SHP77 treated with DMSO at 0.1 percent for 48 hours (cell line): ENCODE measurements around the gene PDCD1LG2.
"Not testable (repeated sequence)": the region's sequence is repeated elsewhere in the genome, so short reads cannot be mapped to it uniquely, and the experiment has no call there.

Experiments
- DNase-seq: peaks from one replicate; lab custom pipeline; 2025; lab: John Stamatoyannopoulos, UW

Gene PDCD1LG2

DNA sequence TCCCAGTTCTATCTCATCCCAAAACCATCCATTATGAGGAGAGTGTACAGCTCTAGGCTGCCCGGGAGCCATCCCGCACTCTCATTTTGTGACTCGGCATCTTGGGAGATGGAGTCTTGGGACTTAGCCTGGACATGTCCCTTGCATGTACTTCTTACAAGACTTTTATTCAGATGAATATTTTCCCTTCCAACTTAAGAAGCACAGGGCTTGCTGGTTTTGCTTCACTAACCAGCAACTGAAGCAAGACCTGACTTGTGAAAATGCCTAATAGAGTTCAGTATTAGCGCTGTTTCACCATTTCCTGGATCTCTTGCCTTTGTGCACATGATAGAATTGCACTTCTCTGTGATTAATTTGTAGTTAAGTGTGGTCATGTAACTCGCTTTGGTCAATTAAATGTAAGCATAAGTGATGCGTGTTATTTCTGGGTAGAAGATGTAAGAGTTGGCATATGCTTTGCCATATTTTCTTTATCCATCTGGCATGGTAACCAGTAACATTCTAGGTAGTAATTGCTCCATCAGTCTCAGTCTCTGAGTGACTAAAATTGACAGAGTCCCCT is 55.8 kb downstream of the PDCD1LG2 start:
- DNase-seq, result no peak

DNA sequence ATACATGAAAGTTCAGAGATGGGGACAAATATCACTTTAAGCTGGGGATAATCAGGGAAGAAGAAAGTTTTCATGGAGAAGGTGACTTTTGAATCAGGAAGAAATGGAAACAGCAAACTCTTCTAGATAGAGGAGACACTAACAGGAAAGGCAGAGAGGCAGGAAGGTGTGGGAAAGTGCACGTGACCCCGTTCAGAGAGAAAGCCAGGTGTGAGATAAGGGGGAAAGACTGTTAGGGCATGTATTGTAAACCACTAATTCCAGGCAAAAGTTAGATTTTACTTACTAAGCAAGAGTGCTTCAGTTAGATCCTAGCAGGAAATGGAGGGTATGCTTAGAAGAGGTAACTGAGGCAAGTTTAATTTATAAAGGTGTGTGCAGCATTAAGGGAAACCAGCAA is 58.5 kb downstream of the PDCD1LG2 start:
- DNase-seq, result no peak

DNA sequence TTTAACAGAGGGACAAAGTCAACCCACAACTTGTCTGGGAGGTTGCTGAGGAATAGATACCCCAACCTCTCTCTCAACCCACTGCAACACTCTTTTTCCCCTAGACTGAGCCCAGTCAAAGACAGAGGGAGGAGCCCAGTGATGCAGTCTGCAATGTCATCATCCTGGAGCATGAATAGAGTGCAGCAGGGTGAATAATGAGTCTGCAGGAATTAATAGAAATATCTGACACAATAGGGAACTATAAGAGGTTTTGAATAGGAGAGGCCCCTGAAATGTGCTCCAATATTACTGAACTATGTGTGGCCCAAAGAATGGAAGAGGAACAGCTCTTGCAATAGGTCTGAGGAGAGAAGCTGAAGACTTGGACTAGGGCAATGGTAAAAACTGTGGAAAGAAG is 59.1 kb downstream of the PDCD1LG2 start:
- no peak for DNase-seq

DNA sequence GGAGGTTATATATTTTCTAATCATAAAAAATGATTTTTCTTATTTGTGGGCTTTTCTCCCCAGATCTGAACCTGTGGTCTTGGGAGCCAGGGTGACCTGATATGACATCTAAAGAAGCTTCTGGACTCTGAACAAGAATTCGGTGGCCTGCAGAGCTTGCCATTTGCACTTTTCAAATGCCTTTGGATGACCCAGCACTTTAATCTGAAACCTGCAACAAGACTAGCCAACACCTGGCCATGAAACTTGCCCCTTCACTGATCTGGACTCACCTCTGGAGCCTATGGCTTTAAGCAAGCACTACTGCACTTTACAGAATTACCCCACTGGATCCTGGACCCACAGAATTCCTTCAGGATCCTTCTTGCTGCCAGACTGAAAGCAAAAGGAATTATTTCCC is 59.6 kb downstream of the PDCD1LG2 start:
- DNase-seq, result no peak

- no peak for DNase-seq
Observed at GRCh38 chr9:5571629-5572232, 61.4 kb downstream of the PDCD1LG2 start.

DNA sequence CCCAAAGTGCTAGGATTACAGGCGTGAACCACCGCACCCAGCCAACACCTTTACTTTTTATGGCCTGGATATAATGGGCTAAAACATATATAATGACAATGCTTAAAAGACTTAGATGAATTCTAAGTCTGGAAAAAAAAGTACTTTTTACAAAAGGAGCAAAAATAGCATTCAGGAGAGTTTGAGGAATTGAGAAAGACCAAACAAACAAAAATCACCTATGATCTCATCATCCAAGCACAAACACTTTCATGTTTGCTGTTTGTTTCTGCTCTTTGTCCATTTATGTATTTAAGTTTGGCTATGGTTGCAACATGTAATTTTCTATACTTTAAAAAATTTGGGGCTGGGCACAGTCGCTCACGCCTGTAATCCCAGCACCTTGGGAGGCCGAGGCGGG is 63.8 kb downstream of the PDCD1LG2 start:
- DNase-seq, result no peak

DNA sequence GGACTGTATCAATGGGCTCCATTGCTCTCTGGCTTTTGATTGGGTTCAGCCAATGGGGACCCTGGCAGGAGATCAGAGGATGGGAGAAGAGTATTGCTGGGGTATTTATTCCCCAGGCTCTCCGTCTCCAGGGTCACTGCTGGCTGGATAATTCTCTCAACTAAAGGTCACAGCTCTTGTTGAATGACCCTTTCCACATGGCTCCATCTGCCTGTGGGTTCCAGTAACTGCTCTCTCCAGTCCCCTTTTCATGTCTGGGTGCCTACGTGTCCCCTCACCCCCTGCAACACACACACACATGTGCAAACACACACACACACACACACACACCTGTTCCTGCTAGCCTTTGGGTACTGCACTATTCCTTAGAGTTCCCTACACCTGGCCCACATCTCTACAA is 64.7 kb downstream of the PDCD1LG2 start:
- no peak for DNase-seq

GRCh38 chr9:5577225-5577624 is 66.9 kb downstream of the PDCD1LG2 start:
- no peak for DNase-seq

- no peak for DNase-seq
Observed at GRCh38 chr9:5578018-5578697, 67.8 kb downstream of the PDCD1LG2 start.

GRCh38 chr9:5578698-5579085 is 68.4 kb downstream of the PDCD1LG2 start:
- DNase-seq, result no peak

DNA sequence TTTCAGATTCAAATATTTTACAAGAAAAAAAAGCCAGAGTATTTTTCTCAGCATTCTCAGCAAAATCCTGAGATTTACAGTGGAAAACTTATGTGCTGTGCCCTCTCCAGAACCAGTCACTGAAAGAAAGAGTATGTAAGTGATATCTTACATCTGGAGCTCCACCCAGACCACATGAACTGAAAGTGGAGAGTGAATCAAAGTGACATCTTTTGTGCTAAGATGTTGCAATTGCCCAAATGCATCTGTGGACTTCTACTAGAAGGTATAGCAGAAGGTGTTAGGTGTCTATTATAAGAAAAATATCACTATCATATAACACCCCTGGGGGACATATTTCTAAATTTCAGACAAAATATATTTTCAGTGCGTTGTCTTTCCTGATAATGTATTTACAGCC is 69.5 kb downstream of the PDCD1LG2 start:
- no peak for DNase-seq

DNA sequence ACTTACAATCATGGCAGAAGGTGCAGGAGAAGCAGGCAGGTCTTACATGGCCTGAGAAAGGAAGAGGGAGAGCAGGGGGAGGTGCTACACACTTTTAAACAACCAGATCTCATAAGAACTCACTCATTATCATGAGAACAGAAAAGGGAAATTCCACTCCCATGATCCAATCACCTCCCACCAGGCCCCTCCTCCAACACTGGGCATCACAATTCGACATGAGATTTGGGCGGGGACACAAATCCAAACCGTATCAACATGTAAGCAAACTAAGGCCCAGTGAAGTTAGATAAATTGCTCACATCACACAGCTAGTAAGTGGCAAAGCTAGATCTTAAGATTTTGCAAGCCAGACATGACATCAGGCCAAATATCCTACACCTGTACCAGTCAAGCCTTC is 70.3 kb downstream of the PDCD1LG2 start:
- no peak for DNase-seq

GRCh38 chr9:5581706-5582105 is 71.4 kb downstream of the PDCD1LG2 start:
- not testable (repeated sequence) for DNase-seq

GRCh38 chr9:5582835-5583195 is 72.5 kb downstream of the PDCD1LG2 start:
- no peak for DNase-seq

DNA sequence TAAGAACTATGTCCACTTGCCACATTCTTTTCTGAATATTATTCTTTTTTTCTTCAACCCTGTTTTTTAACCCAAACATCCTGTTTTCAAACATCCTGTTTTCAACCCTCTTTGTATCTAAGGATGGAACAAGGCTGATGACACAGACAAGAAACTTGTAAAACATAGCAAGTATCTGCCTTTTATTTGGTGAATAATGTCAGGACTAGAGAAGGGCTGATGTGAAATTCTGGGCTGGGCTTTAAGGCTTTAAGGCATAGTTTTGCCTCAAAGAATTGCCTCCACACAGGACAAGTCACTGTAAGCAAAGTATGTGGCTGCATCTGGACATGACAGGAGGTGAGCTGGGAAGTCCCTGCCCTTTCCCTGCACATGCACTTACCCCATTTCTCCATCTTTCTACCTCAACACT is 76.1 kb downstream of the PDCD1LG2 start:
- no peak for DNase-seq

DNA sequence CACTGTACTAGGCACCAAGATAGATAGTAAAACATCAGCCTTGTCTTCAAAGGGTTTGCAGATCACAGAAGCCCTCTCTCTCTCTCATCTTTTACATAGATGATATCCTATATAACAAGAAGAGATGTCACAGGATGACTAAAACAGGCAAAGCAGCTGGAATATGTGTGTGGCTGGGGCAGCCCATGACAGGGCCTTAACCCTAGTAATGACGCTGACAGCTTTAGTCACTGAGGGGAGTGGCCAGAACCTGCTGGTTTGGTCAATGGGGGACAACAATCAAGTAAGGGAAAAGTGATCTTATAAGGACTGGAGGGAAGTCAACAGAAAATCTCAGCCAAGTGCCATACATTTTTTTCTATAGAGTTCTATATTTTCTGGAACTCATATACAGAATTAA is 76.7 kb downstream of the PDCD1LG2 start:
- no peak for DNase-seq

DNA sequence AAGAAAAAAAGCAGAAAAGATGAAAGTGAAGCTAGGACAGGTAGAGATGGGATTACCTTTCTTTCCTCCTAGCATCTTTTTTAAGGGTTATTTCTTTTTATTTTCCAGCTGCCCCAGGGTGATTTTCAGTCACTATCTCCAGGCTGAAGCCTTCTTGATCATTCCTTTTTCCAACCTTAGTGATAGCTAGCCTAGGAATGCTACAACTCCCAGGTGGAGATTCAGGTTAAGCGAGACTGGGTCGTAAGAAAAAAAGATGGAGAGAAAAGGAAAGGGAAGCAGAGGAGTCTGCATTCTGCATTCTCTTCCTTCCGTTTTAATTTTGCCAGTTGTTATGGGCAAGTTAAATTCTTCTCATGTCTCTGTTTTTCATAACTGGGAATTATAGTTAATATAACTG is 81.9 kb downstream of the PDCD1LG2 start:
- no peak for DNase-seq

DNA sequence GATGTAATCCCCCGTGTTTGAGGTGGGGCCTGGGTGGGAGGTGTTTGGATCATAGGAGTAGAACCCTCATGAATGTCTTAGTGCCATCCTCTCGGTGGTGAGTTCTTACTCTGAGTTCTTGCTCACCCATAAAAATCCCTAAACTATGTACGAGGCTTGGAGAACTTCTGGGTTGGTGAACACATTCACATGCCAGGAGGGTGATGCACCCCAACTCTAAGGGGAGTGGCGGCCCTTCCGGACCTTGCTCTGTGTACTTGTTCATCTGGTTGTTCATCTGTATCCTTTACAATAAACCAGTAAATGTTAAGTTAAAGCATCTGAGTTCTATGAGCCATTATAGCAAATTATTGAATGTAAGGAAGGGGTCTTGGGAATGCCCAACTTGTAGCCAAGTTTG is 82.6 kb downstream of the PDCD1LG2 start:
- no peak for DNase-seq

- no peak for DNase-seq
Observed at GRCh38 chr9:5593904-5594303, 83.6 kb downstream of the PDCD1LG2 start.

DNA sequence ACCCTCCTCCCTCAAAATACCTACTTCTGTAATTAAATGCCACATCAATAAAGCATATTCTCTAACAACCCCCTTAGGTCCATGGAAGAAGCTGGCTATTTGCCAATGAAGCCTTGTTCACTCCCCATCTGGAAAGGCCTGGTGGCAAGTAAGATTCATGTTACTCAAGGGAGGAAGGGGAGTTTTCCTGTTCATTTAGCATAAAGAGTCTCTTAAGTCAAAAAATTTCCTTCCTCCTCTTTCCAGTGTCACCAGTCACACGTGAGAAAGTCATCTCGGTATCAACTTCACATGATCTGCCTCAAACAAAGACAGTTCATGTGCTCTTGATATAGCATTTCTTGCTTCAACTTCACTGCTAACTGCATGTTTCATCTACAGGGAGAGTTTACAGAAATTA is 85.8 kb downstream of the PDCD1LG2 start:
- no peak for DNase-seq

GRCh38 chr9:5608298-5609225 is 98.2 kb downstream of the PDCD1LG2 start:
- no peak for DNase-seq

DNA sequence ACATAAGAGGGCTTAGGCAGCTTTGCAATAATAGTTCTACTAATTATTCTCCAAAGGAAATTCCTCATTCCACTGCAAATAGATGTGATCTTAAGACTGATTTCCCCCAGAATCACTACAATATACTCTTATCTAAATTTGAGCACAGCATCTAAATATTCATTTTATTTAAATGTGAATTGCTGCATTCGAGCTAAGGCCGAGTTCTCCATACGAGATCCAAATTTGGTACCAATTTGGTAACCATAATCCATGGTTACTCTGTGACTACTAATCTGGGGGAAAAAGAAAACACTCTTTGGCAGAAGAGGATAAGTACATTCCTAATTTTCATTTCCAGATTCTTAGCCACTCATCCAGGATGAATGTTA is 98.9 kb downstream of the PDCD1LG2 start:
- no peak for DNase-seq

DNA sequence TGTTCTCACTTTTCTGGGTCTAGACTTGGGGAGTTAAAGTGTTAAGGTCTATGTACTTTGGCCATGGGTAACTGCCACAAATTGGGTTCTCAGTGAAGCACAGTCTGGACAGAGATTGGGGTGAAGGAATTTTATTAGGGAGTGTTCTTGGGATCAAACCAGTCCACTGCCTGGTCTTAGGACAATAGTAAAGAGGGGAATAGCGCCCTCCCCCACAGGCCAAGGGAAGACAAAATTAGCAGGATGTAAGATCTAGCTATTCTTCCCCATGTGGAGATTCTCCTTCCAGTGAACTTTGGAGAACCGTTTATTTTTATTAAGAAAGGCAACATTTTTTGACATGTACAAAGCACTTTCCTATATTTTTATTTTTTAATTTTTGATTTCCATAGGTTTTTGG is 100.2 kb downstream of the PDCD1LG2 start:
- DNase-seq, result no peak
